K562 (cell line): ENCODE data around the gene RNF40. TPM values are rescaled to one million over a fixed set of nuclear protein-coding genes. Genes with fewer than 3 reads are reported as not detected.
A peak's percentile ranks its signal among the peaks of the same experiment; 100 is the strongest.

ENCODE experiments used
- ATF1 ChIP-seq, 2 experiments: fragments of 450-650 bp in 1 of 2; IDR thresholded peaks; 2 replicates each; pipeline ENCODE4 v1.6.1; 2016; ENCODE audit warnings: missing compliant biosample characterization in 1 of 2, missing genetic modification characterization in 1 of 2
- CCNT2 ChIP-seq: IDR thresholded peaks from 2 replicates; pipeline ENCODE4 v1.6.1; 2011; ENCODE audit warnings: borderline replicate concordance, low read depth, mild to moderate bottlenecking, moderate library complexity, mixed read lengths, low read length; ENCODE audit not compliant: insufficient read length; ENCODE audit errors: extremely low read depth
- CEBPG ChIP-seq, 3 experiments: fragments of 200-800 bp in 1 of 3; sonication (Bioruptor generic) in 1 of 3; sonication (generic) in 1 of 3; formaldehyde crosslinking in 1 of 3; IDR thresholded peaks in 2 of 3; conservative IDR thresholded peaks in 1 of 3; 2 replicates each; pipeline versions ENCODE4 v1.6.1 to v1.8.0; 2016 to 2022; ENCODE audit warnings: missing compliant biosample characterization in 2 of 3, missing genetic modification characterization in 2 of 3, mild to moderate bottlenecking in 1 of 3, missing genetic modification reagents in 1 of 3
- DACH1 ChIP-seq: fragments of 450-650 bp; IDR thresholded peaks from 2 replicates; pipeline ENCODE4 v1.6.1; 2018; ENCODE audit not compliant: partially characterized antibody
- DEAF1 ChIP-seq: fragments of 450-650 bp; formaldehyde crosslinking; IDR thresholded peaks from 2 replicates; pipeline ENCODE4 v1.4.0; 2020; ENCODE audit warnings: mild to moderate bottlenecking, moderate library complexity
- JUND ChIP-seq, 2 experiments: IDR thresholded peaks; 2 replicates in 1 of 2; 3 replicates in 1 of 2; pipeline ENCODE4 v1.6.1; 2011; ENCODE audit warnings: borderline replicate concordance in 2 of 2, low read depth in 2 of 2, low read length in 2 of 2, improper control_type of control experiment in 1 of 2, missing biosample characterization in 1 of 2, missing genetic modification characterization in 1 of 2, missing genetic modification reagents in 1 of 2
- REST ChIP-seq, 2 experiments: fragments of 450-650 bp; formaldehyde crosslinking in 1 of 2; IDR thresholded peaks; 2 replicates each; pipeline versions ENCODE4 v1.4.0 to v1.6.1; 2014 to 2020; ENCODE audit warnings: mild to moderate bottlenecking in 2 of 2, borderline replicate concordance in 1 of 2, low read depth in 1 of 2
- SMARCC2 ChIP-seq: fragments of 450-650 bp; IDR thresholded peaks from 2 replicates; pipeline ENCODE4 v1.6.1; 2017; ENCODE audit warnings: antibody characterized with exemption, moderate library complexity, mild to moderate bottlenecking, low read depth
- SREBF2 ChIP-seq: sonication (generic); formaldehyde crosslinking; IDR thresholded peaks from 2 replicates; pipeline ENCODE4 v1.4.0; 2020; ENCODE audit warnings: mild to moderate bottlenecking, missing genetic modification reagents
- TGIF2 ChIP-seq: sonication (generic); formaldehyde crosslinking; IDR thresholded peaks from 2 replicates; pipeline ENCODE4 v1.8.1; 2022; ENCODE audit warnings: mild to moderate bottlenecking, missing genetic modification reagents, moderate library complexity
- ZNF445 ChIP-seq: fragments of 250-450 bp; sonication (Bioruptor Pico); IDR thresholded peaks from 2 replicates; pipeline ENCODE4 v1.4.0; 2020; ENCODE audit warnings: low read depth, mild to moderate bottlenecking, moderate library complexity
- ZNF717 ChIP-seq: fragments of 250-450 bp; sonication (Bioruptor Pico); IDR thresholded peaks from 2 replicates; pipeline ENCODE4 v1.5.0; 2021
- ZNF766 ChIP-seq: fragments of 200-800 bp; sonication (Bioruptor generic); conservative IDR thresholded peaks from 2 replicates; pipeline ENCODE4 v1.6.1; 2016; ENCODE audit warnings: missing genetic modification characterization, missing compliant biosample characterization
- polyA plus RNA-seq, 8 experiments: library from polyadenylated mRNA; depleted of rRNA in 4 of 8; stranded (reverse) in 5 of 8; unstranded in 3 of 8; fragments of >200 nt; fragmentation: Nextera tagmentation in 2 of 8; fragmentation: Illumina TruSeq in 1 of 8; extraction: Ambion mirVana in 2 of 8; extraction: Trizol in 1 of 8; gene quantifications; 2 replicates each; pipeline versions ENCODE4 v1.2.1 to v1.2.3, GENCODE V29; 2011 to 2014; ENCODE audit warnings: inconsistent platforms in 1 of 8, missing spikeins in 1 of 8
- total RNA-seq, 7 experiments: library from RNA; depleted of rRNA in 6 of 7; stranded (reverse); fragments of >200 nt in 6 of 7; fragmentation: Illumina TruSeq in 2 of 7; extraction: Trizol in 2 of 7; gene quantifications; 2 replicates each; pipeline versions ENCODE4 v1.2.1 to v1.2.3, GENCODE V29; 2011 to 2021; ENCODE audit warnings: low replicate concordance in 1 of 7
- TF ChIP-seq, protein P1 (sequence below): fragments of 250-450 bp; sonication (Bioruptor Pico); IDR thresholded peaks from 2 replicates; pipeline ENCODE4 v1.5.0; 2021

The RNF40 gene
- total and polyA plus RNA-seq, 9 of the 15 experiments (the other 6 are each of a cell fraction or from before 2014, with no cell fraction given), result 6.2 to 129 (median 81.5) TPM

- TF ChIP-seq REST (IDR thresholded peaks at IDR 0.05; ENCODE audit: borderline replicate concordance) (peak; percentile 100), REST (CRISPR knock-in tag; IDR thresholded peaks at IDR 0.05; ENCODE audit: low read depth) (peak; percentile 82), ATF1 (CRISPR knock-in tag; IDR thresholded peaks at IDR 0.05) (no peak), ATF1 (tag; IDR thresholded peaks at IDR 0.05) (peak; percentile 80), TGIF2 (CRISPR knock-in tag) (no peak), SMARCC2 (no peak), CEBPG (CRISPR knock-in tag; IDR thresholded peaks at IDR 0.05) (peak; percentile 96), CEBPG (tag; conservative IDR thresholded peaks at IDR 0.05 in 1 of 2, IDR thresholded peaks at IDR 0.05 in 1 of 2) (peak; percentile 95 to 97), ZNF717 (CRISPR knock-in tag) (0 out of 2 replicates have a peak, but pooled peaks have one; percentile 35), ZNF766 (CRISPR knock-in tag) (peak; percentile 66; the same call in 1 of the 2 replicates), ZNF445 (CRISPR knock-in tag) (no peak), DACH1 (no peak), DEAF1 (CRISPR knock-in tag) (peak; percentile 14; the same call in 1 of the 2 replicates), CCNT2 (peak; percentile 78), JUND (IDR thresholded peaks at IDR 0.05; ENCODE audit: borderline replicate concordance, low read depth, low read length) (peak; percentile 80), JUND (tag; IDR thresholded peaks at IDR 0.05; ENCODE audit: borderline replicate concordance, low read depth, low read length) (no peak; the same call in 2 of the 3 replicates), SREBF2 (CRISPR knock-in tag) (no peak)
- TF ChIP-seq, protein P1, sequence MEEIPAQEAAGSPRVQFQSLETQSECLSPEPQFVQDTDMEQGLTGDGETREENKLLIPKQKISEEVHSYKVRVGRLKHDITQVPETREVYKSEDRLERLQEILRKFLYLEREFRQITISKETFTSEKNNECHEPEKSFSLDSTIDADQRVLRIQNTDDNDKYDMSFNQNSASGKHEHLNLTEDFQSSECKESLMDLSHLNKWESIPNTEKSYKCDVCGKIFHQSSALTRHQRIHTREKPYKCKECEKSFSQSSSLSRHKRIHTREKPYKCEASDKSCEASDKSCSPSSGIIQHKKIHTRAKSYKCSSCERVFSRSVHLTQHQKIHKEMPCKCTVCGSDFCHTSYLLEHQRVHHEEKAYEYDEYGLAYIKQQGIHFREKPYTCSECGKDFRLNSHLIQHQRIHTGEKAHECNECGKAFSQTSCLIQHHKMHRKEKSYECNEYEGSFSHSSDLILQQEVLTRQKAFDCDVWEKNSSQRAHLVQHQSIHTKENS (CRISPR knock-in tag), result no peak
Measured at GRCh38 chr16:30775392-30776188, 13.5 kb downstream of the RNF40 start (continued).
